ENCODE results near the gene ASZ1. TPM values are rescaled to one million over a fixed set of nuclear protein-coding genes. Genes with fewer than 3 reads are reported as not detected.

Gene ASZ1
- total RNA-seq, 1 experiment from 2014 or later = not detected

GRCh38 chr7:117395743-117396142 lies 31.6 kb downstream of the ASZ1 start:
- Histone ChIP-seq H3K9ac (ENCODE audit: extremely low read depth, insufficient read length, low read length) (no peak overlapping the region), H3K4ac (ENCODE audit: low read depth, low read length) (no peak overlapping the region), H2BK12ac (ENCODE audit: insufficient read length, low read depth, low read length) (no peak overlapping the region), H4K20me1 (ENCODE audit: control insufficient read depth, insufficient read depth, insufficient read length) (no peaks in the 10 kb centered on the region), H3K79me1 (ENCODE audit: insufficient read depth, low read depth, low read length, poor library complexity, severe bottlenecking) (no peaks in the 10 kb centered on the region), H4K91ac (ENCODE audit: insufficient read length, low read depth, low read length) (no peak overlapping the region), H3T11ph (ENCODE audit: low read length) (no peak overlapping the region), H2BK15ac (ENCODE audit: low read depth, low read length) (no peak overlapping the region), H3K27me3 (ENCODE audit: insufficient read depth, low read length) (no peaks in the 10 kb centered on the region), H4K8ac (replicated peaks; ENCODE audit: insufficient read length, low read depth, low read length) (no peak overlapping the region), H2BK120ac (ENCODE audit: low read depth, low read length, poor library complexity, severe bottlenecking) (no peak overlapping the region), H4K5ac (ENCODE audit: insufficient read length, low read depth, low read length) (no peak overlapping the region), H3K9me3 (ENCODE audit: control insufficient read depth, low read depth, low read length) (no peaks in the 10 kb centered on the region), H2BK20ac (ENCODE audit: low read depth, low read length, poor library complexity, severe bottlenecking) (no peak overlapping the region), H3K56ac (ENCODE audit: insufficient read length, low read depth, low read length) (no peak overlapping the region), H3K23ac (ENCODE audit: insufficient read length, low read depth, low read length) (no peak overlapping the region), H3K79me2 (ENCODE audit: insufficient read depth, low read length) (no peaks in the 10 kb centered on the region), H3K4me1 (ENCODE audit: insufficient read depth, low read length) (no peaks in the 10 kb centered on the region), H2AFZ (ENCODE audit: low read length) (no peak overlapping the region), H3K18ac (ENCODE audit: insufficient read length, low read depth, low read length) (no peak overlapping the region), H3K23me2 (ENCODE audit: insufficient read length, low read depth, low read length, poor library complexity, severe bottlenecking) (no peaks in the 10 kb centered on the region), H2BK5ac (ENCODE audit: insufficient read length, low read length) (no peak overlapping the region), H2AK5ac (ENCODE audit: insufficient read length, low read length) (no peak overlapping the region), H3K4me2 (ENCODE audit: insufficient read depth, insufficient read length, low read length) (no peak overlapping the region), H3K27ac (ENCODE audit: insufficient read length, low read depth, low read length) (no peak overlapping the region), H3K14ac (ENCODE audit: insufficient read depth, low read length) (no peak overlapping the region)
- Mint-ChIP-seq H3K27me3 (ENCODE audit: low read depth) (no peaks in the 10 kb centered on the region; the same call in 1 of the 2 replicates), H3K4me3 (no peak overlapping the region), H3K27ac (no peak overlapping the region; a peak in 1 of 7 replicates), H3K36me3 (ENCODE audit: insufficient read depth in 1 of 3, low read depth in 3 of 3) (no peaks in the 10 kb centered on the region), H3K4me1 (peaks cover 10 to 17% of the 10 kb centered on the region in 2 experiments), H3K9me3 (no peaks in the 10 kb centered on the region)
- no peak for TF ChIP-seq CTCF (conservative IDR thresholded peaks at IDR 0.05)
- DNase-seq = no peak
